GM23338 (cell line): Measurements from ENCODE around the gene MEOX1.

Experiments used
- POLR2AphosphoS5 ChIP-seq: IDR thresholded peaks from 2 replicates; pipeline ENCODE4 v1.6.1; 2016; ENCODE audit warnings: antibody characterized with exemption, low read depth
- TF ChIP-seq, protein P1 (sequence below), 2 experiments: fragments of 200-600 bp in 1 of 2; sonication (generic) in 1 of 2; conservative IDR thresholded peaks; 2 replicates each; pipeline versions ENCODE4 v1.5.1 to v1.6.1; 2016 to 2017; ENCODE audit warnings: antibody characterized with exemption in 2 of 2, low read depth in 2 of 2, mild to moderate bottlenecking in 2 of 2, moderate library complexity in 1 of 2
- TF ChIP-seq, protein P2 (sequence below): IDR thresholded peaks from 2 replicates; pipeline ENCODE4 v1.6.1; 2016; ENCODE audit warnings: antibody characterized with exemption

DNA sequence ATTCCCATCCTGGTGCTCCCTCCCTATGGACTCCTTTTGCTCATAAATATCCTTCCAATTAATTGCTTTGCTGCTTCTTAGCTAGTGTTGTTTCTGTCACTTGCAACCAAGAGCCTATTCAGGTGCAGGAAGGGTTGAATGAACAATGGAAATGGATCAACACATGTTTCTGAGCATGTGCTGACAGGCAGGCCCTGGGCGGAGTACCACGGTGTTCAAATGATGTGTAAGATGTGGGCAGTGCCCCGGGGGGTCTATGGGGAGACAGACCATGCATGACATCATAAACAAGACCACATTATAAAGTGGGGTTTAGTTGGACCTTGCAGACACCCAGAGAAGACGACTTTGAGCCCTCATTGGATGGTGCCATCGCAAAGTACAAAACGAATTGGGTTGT lies 48.4 kb upstream of the MEOX1 start:
- TF ChIP-seq, protein P1, sequence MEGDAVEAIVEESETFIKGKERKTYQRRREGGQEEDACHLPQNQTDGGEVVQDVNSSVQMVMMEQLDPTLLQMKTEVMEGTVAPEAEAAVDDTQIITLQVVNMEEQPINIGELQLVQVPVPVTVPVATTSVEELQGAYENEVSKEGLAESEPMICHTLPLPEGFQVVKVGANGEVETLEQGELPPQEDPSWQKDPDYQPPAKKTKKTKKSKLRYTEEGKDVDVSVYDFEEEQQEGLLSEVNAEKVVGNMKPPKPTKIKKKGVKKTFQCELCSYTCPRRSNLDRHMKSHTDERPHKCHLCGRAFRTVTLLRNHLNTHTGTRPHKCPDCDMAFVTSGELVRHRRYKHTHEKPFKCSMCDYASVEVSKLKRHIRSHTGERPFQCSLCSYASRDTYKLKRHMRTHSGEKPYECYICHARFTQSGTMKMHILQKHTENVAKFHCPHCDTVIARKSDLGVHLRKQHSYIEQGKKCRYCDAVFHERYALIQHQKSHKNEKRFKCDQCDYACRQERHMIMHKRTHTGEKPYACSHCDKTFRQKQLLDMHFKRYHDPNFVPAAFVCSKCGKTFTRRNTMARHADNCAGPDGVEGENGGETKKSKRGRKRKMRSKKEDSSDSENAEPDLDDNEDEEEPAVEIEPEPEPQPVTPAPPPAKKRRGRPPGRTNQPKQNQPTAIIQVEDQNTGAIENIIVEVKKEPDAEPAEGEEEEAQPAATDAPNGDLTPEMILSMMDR (conservative IDR thresholded peaks at IDR 0.05; ENCODE audit: low read depth in 2 of 2) = no peak
- TF ChIP-seq, protein P2, sequence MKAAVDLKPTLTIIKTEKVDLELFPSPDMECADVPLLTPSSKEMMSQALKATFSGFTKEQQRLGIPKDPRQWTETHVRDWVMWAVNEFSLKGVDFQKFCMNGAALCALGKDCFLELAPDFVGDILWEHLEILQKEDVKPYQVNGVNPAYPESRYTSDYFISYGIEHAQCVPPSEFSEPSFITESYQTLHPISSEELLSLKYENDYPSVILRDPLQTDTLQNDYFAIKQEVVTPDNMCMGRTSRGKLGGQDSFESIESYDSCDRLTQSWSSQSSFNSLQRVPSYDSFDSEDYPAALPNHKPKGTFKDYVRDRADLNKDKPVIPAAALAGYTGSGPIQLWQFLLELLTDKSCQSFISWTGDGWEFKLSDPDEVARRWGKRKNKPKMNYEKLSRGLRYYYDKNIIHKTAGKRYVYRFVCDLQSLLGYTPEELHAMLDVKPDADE = no peak
- TF ChIP-seq POLR2AphosphoS5 = no peak
